ENCODE results near the gene SLC43A1.

DNA sequence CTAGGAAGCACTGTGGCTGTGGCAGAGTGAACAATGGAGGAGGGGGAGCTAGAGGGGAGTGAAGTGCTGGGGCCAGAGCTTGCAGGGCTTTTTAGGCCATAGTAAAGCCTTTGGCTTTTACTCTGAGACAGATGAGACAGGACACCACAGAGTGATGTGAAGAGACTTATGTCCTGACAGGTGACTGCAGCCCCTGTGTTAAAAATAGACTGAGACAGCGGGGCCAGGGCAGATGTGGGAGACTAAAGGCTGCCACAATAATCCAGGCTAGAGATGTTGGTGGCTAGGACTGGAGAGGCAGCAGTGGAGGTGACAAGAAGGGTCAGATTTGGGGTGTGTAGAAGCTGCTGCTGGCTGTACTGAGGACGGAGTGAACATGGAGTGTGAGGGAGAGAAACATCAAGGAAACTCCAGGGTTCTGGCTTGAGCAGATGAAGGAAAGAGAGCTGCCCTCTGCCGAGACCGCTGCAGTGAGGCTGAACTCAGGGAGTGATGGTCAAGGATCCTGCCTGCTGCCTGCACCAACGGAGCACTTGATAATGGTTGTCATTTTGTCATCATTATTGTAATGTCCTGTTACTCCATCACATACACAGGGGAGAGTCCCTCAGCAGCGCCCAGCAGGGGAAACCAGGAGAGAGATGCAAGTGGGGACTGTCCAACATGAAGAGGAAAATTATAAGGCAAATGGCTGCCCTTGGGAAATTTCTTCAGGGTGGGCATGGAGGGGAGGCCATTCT, 27.4 kb downstream of the SLC43A1 start:
- TF ChIP-seq, protein P1, sequence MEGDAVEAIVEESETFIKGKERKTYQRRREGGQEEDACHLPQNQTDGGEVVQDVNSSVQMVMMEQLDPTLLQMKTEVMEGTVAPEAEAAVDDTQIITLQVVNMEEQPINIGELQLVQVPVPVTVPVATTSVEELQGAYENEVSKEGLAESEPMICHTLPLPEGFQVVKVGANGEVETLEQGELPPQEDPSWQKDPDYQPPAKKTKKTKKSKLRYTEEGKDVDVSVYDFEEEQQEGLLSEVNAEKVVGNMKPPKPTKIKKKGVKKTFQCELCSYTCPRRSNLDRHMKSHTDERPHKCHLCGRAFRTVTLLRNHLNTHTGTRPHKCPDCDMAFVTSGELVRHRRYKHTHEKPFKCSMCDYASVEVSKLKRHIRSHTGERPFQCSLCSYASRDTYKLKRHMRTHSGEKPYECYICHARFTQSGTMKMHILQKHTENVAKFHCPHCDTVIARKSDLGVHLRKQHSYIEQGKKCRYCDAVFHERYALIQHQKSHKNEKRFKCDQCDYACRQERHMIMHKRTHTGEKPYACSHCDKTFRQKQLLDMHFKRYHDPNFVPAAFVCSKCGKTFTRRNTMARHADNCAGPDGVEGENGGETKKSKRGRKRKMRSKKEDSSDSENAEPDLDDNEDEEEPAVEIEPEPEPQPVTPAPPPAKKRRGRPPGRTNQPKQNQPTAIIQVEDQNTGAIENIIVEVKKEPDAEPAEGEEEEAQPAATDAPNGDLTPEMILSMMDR (IDR thresholded peaks at IDR 0.05 in 4 of 5, conservative IDR thresholded peaks at IDR 0.05 in 1 of 5), result no peak
- TF ChIP-seq POLR2A (IDR thresholded peaks at IDR 0.05), result no peak
